HG03432 (cell line): Measurements from ENCODE around the gene PCDHA4.
"Not testable (repeated sequence)": the region's sequence is repeated elsewhere in the genome, so short reads cannot be mapped to it uniquely, and the experiment has no call there.

ENCODE experiments used
- ATAC-seq: cut with Tn5 transposase; IDR thresholded peaks from one replicate; pipeline ENCODE4 v1.9.1; 2021; ENCODE audit warnings: mild to moderate bottlenecking, moderate library complexity; ENCODE audit not compliant: unreplicated experiment

PCDHA4 gene

GRCh38 chr5:140806834-140807775 is at the start of gene PCDHA4:
TSS of gene PCDHA4 (plus strand) at chr5:140807068.
- no peak for ATAC-seq

GRCh38 chr5:140764177-140764973 is 42.5 kb upstream of the PCDHA4 start:
- ATAC-seq: no peak

DNA sequence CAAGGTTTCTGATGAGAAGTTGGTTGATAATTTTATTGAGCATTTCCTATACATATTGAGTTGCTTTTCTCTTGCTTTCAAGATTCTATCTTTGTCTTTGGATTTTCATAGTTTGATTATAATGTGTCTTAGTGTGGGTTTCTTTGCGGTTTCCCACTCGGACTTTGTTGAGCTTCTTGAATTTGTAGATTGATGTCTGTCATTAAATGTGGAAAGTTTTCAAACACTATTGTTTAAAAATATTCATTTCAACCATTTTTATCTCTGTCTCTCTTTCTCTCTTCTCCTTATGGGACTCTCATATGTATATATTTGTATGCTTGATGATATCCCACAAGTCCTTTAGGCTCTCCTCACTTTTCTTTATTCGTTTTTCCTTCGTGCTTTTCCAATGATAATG is 39.4 kb upstream of the PCDHA4 start:
- ATAC-seq: no peak

- no peak for ATAC-seq
Observed at GRCh38 chr5:140780512-140780911, 26.4 kb upstream of the PCDHA4 start.

- ATAC-seq: no peak
Observed at GRCh38 chr5:140785905-140786686, 20.8 kb upstream of the PCDHA4 start, which contains the start of gene PCDHA1. TSS of gene PCDHA1 (plus strand) at chr5:140786140.

- ATAC-seq: not testable (repeated sequence)
Observed at GRCh38 chr5:140787422-140787821, 19.4 kb upstream of the PCDHA4 start.

GRCh38 chr5:140787849-140788504 is 18.9 kb upstream of the PCDHA4 start:
- not testable (repeated sequence) for ATAC-seq

DNA sequence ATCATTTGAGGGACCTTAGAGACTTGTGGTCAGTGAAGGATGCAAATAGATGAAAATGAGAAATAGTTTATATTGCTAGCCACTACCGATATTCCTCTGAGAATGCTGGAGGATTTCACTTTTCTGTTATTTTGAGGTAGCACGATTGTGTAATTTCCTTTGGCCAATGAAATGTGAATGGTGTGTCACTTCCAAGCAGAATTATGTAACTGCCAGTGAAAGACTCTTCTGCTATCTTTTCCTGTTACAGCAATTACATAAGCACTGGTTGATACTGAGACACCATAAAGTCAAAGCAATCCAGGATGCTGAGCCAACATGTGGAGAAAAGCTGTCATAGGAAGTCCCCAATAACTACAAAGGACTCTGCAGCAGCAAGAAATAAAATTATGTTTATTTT is 15.8 kb upstream of the PCDHA4 start:
- no peak for ATAC-seq

GRCh38 chr5:140794595-140795258 is 12.1 kb upstream of the PCDHA4 start, which contains the start of gene PCDHA2:
TSS of gene PCDHA2 (plus strand) at chr5:140794852.
- no peak for ATAC-seq

GRCh38 chr5:140795259-140795641 is 11.6 kb upstream of the PCDHA4 start:
- ATAC-seq: no peak

DNA sequence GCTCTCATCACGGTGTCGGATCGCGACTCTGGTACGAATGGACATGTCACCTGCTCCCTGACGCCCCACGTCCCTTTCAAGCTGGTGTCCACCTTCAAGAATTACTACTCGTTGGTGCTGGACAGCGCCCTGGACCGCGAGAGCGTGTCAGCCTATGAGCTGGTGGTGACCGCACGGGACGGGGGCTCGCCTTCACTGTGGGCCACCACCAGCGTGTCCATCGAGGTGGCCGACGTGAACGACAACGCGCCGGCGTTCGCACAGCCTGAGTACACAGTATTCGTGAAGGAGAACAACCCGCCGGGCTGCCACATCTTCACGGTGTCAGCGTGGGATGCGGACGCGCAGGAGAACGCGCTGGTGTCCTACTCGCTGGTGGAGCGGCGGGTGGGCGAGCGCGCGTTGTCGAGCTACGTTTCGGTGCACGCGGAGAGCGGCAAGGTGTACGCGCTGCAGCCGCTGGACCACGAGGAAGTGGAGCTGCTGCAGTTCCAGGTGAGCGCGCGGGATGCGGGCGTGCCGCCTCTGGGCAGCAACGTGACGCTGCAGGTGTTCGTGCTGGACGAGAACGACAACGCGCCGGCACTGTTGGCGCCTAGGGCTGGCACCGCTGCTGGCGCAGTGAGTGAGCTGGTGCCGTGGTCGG is 10.7 kb upstream of the PCDHA4 start:
- not testable (repeated sequence) for ATAC-seq

GRCh38 chr5:140796718-140797095 is 10.2 kb upstream of the PCDHA4 start:
- no peak for ATAC-seq

GRCh38 chr5:140800816-140801493 is 5.9 kb upstream of the PCDHA4 start, which contains the start of gene PCDHA3:
TSS of gene PCDHA3 (plus strand) at chr5:140801057.
- no peak for ATAC-seq

GRCh38 chr5:140801494-140801841 is 5.4 kb upstream of the PCDHA4 start:
- ATAC-seq: no peak

GRCh38 chr5:140802381-140802780 is 4.5 kb upstream of the PCDHA4 start:
- ATAC-seq: not testable (repeated sequence)

- no peak for ATAC-seq
Observed at GRCh38 chr5:140802781-140803271, 4.0 kb upstream of the PCDHA4 start.

DNA sequence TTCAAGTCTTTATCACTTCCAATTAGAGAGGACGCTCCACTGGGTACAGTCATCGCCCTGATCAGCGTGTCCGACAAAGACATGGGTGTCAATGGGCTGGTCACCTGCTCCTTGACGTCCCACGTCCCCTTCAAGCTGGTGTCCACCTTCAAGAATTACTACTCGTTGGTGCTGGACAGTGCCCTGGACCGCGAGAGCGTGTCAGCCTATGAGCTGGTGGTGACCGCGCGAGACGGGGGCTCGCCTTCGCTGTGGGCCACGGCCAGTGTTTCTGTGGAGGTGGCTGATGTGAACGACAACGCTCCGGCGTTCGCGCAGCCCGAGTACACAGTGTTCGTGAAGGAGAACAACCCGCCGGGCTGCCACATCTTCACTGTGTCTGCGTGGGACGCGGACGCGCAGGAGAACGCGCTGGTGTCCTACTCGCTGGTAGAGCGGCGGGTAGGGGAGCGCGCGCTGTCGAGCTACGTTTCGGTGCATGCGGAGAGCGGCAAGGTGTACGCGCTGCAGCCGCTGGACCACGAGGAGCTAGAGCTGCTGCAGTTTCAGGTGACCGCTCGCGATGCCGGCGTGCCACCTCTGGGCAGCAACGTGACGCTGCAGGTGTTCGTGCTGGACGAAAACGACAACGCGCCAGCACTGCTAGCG is 1.5 kb downstream of the PCDHA4 start:
- ATAC-seq: not testable (repeated sequence)

- no peak for ATAC-seq
Observed at GRCh38 chr5:140808889-140809291, 2.0 kb downstream of the PCDHA4 start.
